Brain microvascular endothelial cell (primary cell): Measurements from ENCODE around the gene HOXC4.

Source experiments
- DNase-seq: peaks from one replicate; pipeline ENCODE4 v3.0.0-alpha.2; 2020
- H3K27ac ChIP-seq: fragments of 250-450 bp; sonication (Bioruptor Pico); 2 replicates; pipeline ENCODE4 v1.5.1; 2020; ENCODE audit warnings: mild to moderate bottlenecking, moderate library complexity
- H3K27me3 ChIP-seq: fragments of 250-450 bp; sonication (Bioruptor Pico); replicated peaks from 2 replicates; pipeline ENCODE4 v1.5.1; 2020; ENCODE audit warnings: mild to moderate bottlenecking
- H3K36me3 ChIP-seq: fragments of 250-450 bp; sonication (Bioruptor Pico); replicated peaks from 2 replicates; pipeline ENCODE4 v1.5.1; 2020; ENCODE audit warnings: mild to moderate bottlenecking
- H3K4me3 ChIP-seq: 2 replicates; pipeline ENCODE4 v1.5.1; 2011; ENCODE audit warnings: low read depth, mild to moderate bottlenecking, control low read depth, low read length, moderate library complexity
- CTCF ChIP-seq: IDR thresholded peaks from 2 replicates; pipeline ENCODE4 v1.5.1; 2011; ENCODE audit warnings: low read depth, mild to moderate bottlenecking, moderate library complexity, low read length, control low read depth, inconsistent platforms; ENCODE audit errors: missing control alignments
- in situ Hi-C: cut with HindIII; loops from 2 replicates; pipeline ENCODE4 v1.10.0; 2017; ENCODE audit warnings: low sequenced_read_pairs, low pct_ligation_motif_present

The HOXC4 gene

DNA sequence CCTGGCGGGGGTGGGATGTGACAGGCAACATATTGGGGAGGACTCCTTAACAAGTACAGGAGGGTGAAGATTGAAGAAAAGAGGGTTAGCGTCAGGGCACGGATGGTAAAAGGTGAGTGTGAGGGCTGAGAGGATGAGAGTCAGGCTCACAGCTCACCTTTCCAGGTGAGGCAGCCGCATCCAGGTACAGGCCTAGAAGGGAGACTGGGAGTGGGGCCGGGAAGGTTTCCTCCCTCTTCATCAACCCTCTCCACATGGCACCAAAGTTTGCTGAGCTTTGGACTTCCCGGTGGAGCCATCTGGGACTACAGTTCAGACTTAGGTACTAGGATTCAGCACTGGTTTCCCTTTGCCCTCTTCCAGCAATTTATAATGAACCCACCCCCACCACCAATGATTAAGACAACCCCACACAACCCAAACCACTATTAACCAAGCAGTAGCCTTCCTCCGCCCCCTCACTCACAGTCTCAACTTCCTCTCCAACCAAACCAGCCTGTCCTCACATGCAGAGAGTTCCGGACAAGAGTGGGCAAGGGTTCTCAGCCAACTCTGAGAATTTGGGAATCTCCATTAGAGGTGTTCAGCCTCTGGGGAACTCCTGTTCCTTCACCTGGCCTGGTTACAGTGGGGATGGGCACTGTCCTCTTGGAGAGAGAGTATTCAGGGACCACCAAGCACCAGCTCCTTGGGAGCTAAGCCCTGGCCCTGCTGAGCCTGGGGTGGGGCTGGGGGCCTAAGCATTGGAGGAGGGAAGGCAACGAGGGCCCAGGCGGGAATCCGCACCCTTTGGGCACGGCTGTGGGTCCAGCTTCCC, 2.4 kb upstream of the HOXC4 start:
- H3K27me3 ChIP-seq: peaks cover 90% of the 10 kb centered on the region
- in situ Hi-C loops: no loop called here
- no peak overlapping the region for H3K27ac ChIP-seq

DNA sequence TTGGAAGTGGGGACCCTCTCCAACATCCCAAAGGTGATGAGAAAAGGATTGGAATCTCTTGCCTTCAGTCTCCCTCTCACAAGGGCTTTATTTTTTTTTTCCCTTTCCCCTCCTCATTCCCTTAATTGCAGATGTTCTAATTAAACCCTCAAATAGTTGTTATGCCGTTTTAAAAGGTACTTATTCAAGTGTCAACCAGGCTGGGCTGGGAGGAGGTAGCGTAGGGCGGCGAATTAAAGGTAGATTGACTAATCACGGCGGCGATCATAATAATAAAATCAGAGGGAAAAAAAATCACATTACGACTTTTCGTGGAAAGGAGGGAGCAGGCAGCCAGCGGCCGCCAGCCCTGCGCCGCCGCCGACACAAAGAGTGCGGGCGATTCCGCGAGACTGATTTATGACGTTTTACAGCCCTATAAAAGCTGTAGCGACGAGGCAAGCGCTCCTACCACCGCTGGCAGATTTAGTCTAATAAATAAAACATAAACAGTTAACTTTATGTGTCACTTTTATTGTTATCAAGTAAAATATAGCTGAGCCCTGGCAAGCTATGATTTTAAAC, 1.7 kb upstream of the HOXC4 start:
- in situ Hi-C loops: no loop called here
- Histone ChIP-seq H3K4me3 (no peak overlapping the region), H3K27ac (no peak overlapping the region), H3K36me3 (no peaks in the 10 kb centered on the region), H3K27me3 (peaks cover 84% of the 10 kb centered on the region)
- TF ChIP-seq CTCF: no peak
- no peak for DNase-seq

More for the DNA sequence above, 2.4 kb upstream of the HOXC4 start:
- DNase-seq: no peak
- Histone ChIP-seq H3K4me3 (no peak overlapping the region), H3K36me3 (no peaks in the 10 kb centered on the region)
- TF ChIP-seq CTCF: no peak

DNA sequence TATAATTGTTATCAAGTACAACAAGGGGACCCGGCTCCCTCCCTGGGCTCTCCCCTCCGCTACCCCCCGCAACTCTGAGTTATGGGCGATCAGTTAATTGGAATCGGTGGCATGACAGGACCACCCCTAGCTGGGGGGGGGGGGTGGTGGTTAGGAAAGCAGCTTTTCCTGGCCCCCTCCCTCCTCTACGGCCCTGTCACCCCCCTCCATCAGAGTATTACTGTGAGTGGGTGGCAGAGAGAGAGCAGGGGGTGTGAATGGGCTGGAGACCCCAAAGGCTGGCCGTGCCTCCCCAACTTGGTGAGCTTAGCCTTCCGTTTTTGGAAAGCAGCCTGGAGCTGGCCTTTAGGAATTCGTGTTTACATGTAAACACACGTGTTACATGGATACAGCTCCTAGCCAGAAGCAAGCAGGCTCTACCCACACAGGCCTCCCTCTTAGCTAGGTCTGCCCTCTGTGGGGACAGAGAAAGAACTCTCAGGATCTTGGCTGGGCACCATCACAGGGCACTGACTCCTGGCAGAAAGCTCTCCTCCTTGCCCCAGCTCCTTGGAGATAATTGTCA, 1.1 kb upstream of the HOXC4 start:
- DNase-seq: no peak
- in situ Hi-C loops: no loop called here
- no peaks in the 10 kb centered on the region for H3K36me3 ChIP-seq
- H3K27ac ChIP-seq: no peak overlapping the region
- H3K4me3 ChIP-seq: no peak overlapping the region
- H3K27me3 ChIP-seq: peaks cover 84% of the 10 kb centered on the region
- TF ChIP-seq CTCF: no peak

GRCh38 chr12:54053003-54053750, 458 bp upstream of the HOXC4 start:
- TF ChIP-seq CTCF: no peak
- Histone ChIP-seq H3K27ac (no peak overlapping the region), H3K4me3 (peak overlapping the region; percentile 30), H3K36me3 (no peaks in the 10 kb centered on the region), H3K27me3 (peaks cover 83% of the 10 kb centered on the region)
- no peak for DNase-seq
- in situ Hi-C loops: no loop called here

GRCh38 chr12:54054742-54055194, 1.1 kb downstream of the HOXC4 start:
- no peaks in the 10 kb centered on the region for H3K36me3 ChIP-seq
- TF ChIP-seq CTCF: no peak
- peak overlapping the region; percentile 31 for H3K4me3 ChIP-seq
- in situ Hi-C loops: no loop called here
- no peak overlapping the region for H3K27ac ChIP-seq
- H3K27me3 ChIP-seq: peaks cover 85% of the 10 kb centered on the region
- DNase-seq: no peak
